Nephron (organoid): ENCODE measurements around the gene MBD5.
"Not testable (repeated sequence)": the region's sequence is repeated elsewhere in the genome, so short reads cannot be mapped to it uniquely, and the experiment has no call there.

Source experiments
- H3K27ac Mint-ChIP-seq, 3 experiments: 2 replicates each; pipeline ENCODE4 v1.8.0; 2020; ENCODE audit warnings: mixed read lengths in 3 of 3, mild to moderate bottlenecking in 2 of 3, moderate library complexity in 1 of 3
- H3K27me3 Mint-ChIP-seq: 2 replicates; pipeline ENCODE4 v1.8.0; 2021; ENCODE audit warnings: low read depth, mild to moderate bottlenecking, moderate library complexity, mixed read lengths
- H3K36me3 Mint-ChIP-seq: 2 replicates; pipeline ENCODE4 v1.8.0; 2020; ENCODE audit warnings: low read depth, mixed read lengths
- H3K4me1 Mint-ChIP-seq: 2 replicates; pipeline ENCODE4 v1.8.0; 2020; ENCODE audit warnings: mixed read lengths
- H3K4me3 Mint-ChIP-seq, 3 experiments: 2 replicates each; pipeline ENCODE4 v1.8.0; 2020; ENCODE audit warnings: mild to moderate bottlenecking in 3 of 3, mixed read lengths in 3 of 3, moderate library complexity in 2 of 3
- H3K9me3 Mint-ChIP-seq: 2 replicates; pipeline ENCODE4 v1.8.0; 2020; ENCODE audit warnings: mixed read lengths
- TF ChIP-seq, protein P1 (sequence below), 3 experiments: fragments of 200-600 bp; sonication (generic); IDR thresholded peaks; one replicate each; pipeline ENCODE4 v1.5.0; 2021; ENCODE audit warnings: antibody characterized with exemption in 3 of 3; ENCODE audit not compliant: unreplicated experiment in 3 of 3

The MBD5 gene

DNA sequence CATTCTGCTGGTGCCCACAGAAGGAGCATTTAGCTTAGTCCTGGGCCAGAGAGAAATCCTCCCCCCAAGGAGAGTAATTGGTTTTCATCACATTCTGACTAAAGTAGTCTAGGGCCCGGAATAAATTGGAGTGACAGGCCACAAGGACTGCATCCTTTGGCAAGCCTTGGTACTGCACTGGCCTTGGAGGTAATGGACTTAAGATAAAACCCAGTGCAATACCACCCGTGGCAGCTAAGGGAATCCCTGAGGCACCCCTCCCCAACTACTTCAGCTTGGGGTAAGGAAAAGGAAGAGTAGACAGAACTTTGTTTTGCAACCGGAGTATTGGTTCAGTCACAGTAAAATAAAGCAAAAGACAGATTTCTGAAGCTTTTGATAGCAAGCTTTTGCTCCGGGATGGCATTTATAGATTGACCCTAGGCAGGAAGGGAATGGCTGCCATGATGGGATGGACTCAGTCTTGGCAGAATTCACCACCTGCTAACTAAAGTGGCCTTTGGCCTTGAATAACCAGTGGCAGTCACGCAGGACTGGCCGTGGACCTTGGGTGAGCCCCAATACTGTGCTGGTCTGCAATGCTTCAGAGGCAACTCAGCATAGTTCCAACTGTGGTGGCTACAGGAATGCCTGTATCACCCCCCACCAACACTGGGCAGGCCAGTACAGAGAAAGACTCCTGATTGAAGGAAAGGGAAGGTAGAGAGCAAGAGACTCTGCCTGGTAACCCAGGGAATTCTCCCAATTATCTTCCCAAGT is 14.5 kb upstream of the MBD5 start:
- no peaks in the 10 kb centered on the region for H3K4me1 Mint-ChIP-seq
- no peak overlapping the region for H3K4me3 Mint-ChIP-seq
- no peak overlapping the region for H3K27ac Mint-ChIP-seq
- H3K9me3 Mint-ChIP-seq: peaks cover 85% of the 10 kb centered on the region
- TF ChIP-seq, protein P1, sequence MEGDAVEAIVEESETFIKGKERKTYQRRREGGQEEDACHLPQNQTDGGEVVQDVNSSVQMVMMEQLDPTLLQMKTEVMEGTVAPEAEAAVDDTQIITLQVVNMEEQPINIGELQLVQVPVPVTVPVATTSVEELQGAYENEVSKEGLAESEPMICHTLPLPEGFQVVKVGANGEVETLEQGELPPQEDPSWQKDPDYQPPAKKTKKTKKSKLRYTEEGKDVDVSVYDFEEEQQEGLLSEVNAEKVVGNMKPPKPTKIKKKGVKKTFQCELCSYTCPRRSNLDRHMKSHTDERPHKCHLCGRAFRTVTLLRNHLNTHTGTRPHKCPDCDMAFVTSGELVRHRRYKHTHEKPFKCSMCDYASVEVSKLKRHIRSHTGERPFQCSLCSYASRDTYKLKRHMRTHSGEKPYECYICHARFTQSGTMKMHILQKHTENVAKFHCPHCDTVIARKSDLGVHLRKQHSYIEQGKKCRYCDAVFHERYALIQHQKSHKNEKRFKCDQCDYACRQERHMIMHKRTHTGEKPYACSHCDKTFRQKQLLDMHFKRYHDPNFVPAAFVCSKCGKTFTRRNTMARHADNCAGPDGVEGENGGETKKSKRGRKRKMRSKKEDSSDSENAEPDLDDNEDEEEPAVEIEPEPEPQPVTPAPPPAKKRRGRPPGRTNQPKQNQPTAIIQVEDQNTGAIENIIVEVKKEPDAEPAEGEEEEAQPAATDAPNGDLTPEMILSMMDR (IDR thresholded peaks at IDR 0.05; ENCODE audit: unreplicated experiment in 3 of 3): no peak
- no peaks in the 10 kb centered on the region for H3K27me3 Mint-ChIP-seq
- peaks cover 97% of the 10 kb centered on the region for H3K36me3 Mint-ChIP-seq

- no peak overlapping the region for H3K27ac Mint-ChIP-seq
- H3K27me3 Mint-ChIP-seq: no peaks in the 10 kb centered on the region
- H3K4me3 Mint-ChIP-seq: no peak overlapping the region
- TF ChIP-seq, protein P1 (IDR thresholded peaks at IDR 0.05; ENCODE audit: unreplicated experiment in 3 of 3): no peak
- H3K9me3 Mint-ChIP-seq: peaks cover 78% of the 10 kb centered on the region
- H3K4me1 Mint-ChIP-seq: no peaks in the 10 kb centered on the region
- peaks cover 96% of the 10 kb centered on the region for H3K36me3 Mint-ChIP-seq
Observed at GRCh38 chr2:148007219-148007900, 13.5 kb upstream of the MBD5 start.

GRCh38 chr2:148008411-148008810 is 12.5 kb upstream of the MBD5 start:
- H3K4me1 Mint-ChIP-seq, H3K27ac Mint-ChIP-seq, H3K27me3 Mint-ChIP-seq, H3K4me3 Mint-ChIP-seq: not testable (repeated sequence)
- Mint-ChIP-seq H3K9me3 (peaks cover 69% of the 10 kb centered on the region), H3K36me3 (peaks cover 95% of the 10 kb centered on the region)

GRCh38 chr2:148013876-148014275 is 7.0 kb upstream of the MBD5 start:
- TF ChIP-seq, protein P1 (IDR thresholded peaks at IDR 0.05; ENCODE audit: unreplicated experiment in 3 of 3): no peak
- Mint-ChIP-seq H3K36me3 (peaks cover 53% of the 10 kb centered on the region), H3K9me3 (peaks cover 24% of the 10 kb centered on the region), H3K27ac (peak overlapping the region; percentile 51 to 92 (median 63)), H3K4me1 (peaks cover 27% of the 10 kb centered on the region), H3K27me3 (no peaks in the 10 kb centered on the region), H3K4me3 (peak overlapping the region; percentile 47 to 59 (median 52))

- peaks cover 46% of the 10 kb centered on the region for H3K36me3 Mint-ChIP-seq
- H3K4me3 Mint-ChIP-seq: peak overlapping the region; percentile 20 to 40 (median 35)
- TF ChIP-seq, protein P1 (IDR thresholded peaks at IDR 0.05; ENCODE audit: unreplicated experiment in 3 of 3): no peak
- peaks cover 16% of the 10 kb centered on the region for H3K9me3 Mint-ChIP-seq
- peaks cover 29% of the 10 kb centered on the region for H3K4me1 Mint-ChIP-seq
- peak overlapping the region in 2 of 3 experiments; percentile 60 to 92 for H3K27ac Mint-ChIP-seq
- no peaks in the 10 kb centered on the region for H3K27me3 Mint-ChIP-seq
Observed at GRCh38 chr2:148014616-148015015, 6.3 kb upstream of the MBD5 start.

DNA sequence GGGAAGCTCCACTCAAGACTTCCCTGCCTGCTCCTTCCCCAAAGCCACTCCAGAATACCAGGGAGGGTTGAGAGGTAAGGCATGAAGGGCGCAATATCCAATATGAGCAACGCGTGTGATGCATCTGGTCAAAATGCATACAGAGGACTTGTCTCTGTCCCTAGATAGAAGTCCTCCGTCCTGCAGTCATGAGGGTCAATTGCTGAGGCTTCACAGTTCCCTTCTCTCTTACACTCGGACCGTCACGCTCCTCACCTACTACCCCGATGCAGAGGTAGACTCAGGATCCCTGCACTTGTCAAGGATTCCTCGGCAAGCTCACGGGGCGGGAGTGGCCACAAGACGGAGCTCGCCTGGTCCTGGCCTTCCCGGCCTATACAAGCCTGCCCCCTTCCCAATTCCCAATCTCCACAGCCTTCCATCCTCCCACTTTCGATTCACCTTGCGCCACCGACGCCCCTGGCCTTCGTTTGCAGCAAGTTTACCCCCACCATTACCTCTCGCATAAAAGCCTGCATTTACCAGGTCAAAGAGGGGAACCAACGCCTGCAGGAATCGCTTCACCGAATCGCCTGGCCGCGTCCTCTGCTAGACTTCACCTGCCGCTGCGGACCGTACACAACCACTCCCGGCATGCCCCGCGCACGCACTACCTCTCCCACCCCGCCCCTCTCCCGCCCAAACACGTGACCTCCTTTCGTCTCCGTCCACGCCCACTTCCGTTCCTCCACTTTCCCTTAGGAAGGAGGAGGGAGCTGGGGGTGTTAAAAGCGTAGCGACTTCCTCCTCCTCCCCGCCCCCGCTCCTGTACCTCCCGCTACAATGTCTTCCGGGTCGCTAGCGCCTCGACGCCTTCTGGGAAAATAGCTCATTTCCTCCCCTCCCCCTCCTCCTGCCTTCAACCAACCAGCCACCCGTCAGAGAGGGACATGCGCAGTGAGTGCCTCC is 506 bp upstream of the MBD5 start, which contains the start of gene ORC4:
ORC4 (minus strand) TSS at position 627 of the 948 bp plus-strand sequence. CDS start 44,779 bp downstream, outside the sequence.
- Mint-ChIP-seq H3K4me3 (peak within 1 kb of the TSS; percentile 98 to 99 (median 99)), H3K27ac (peak within 1 kb of the TSS; percentile 95 to 98 (median 98)), H3K9me3 (no peaks in the 10 kb centered on the region), H3K36me3 (peaks cover 10% of the 10 kb centered on the region), H3K4me1 (peaks cover 48% of the 10 kb centered on the region), H3K27me3 (no peaks in the 10 kb centered on the region)
- TF ChIP-seq, protein P1 (IDR thresholded peaks at IDR 0.05; ENCODE audit: unreplicated experiment in 3 of 3): peak; percentile 29 to 59 (median 36)
